ENCODE results near the gene NLRC3.

DNA sequence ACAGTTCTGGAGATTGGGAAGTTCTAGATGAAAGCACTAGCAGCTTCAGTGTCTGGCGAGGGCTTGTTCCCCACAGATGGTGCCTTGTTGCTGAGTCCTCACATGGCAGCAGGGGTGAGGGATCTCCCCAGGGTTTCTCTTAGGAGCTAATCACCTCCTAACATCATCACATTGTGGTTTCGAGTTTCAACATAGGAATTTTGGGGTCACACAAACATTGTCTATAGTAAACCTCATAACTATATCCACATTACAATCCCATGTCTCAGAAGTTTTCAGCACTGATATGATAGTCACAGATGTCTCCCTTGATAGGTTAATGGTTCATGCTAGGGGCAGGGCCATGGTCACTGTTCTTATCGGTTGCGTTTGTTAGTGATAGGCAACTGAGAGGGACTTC, 62.6 kb downstream of the NLRC3 start:
- no peak for TF ChIP-seq ZC3H10 (CRISPR knock-in tag; IDR thresholded peaks at IDR 0.05)
- no peak for TF ChIP-seq ZFP3 (CRISPR knock-in tag; IDR thresholded peaks at IDR 0.05)
- TF ChIP-seq, protein P1, sequence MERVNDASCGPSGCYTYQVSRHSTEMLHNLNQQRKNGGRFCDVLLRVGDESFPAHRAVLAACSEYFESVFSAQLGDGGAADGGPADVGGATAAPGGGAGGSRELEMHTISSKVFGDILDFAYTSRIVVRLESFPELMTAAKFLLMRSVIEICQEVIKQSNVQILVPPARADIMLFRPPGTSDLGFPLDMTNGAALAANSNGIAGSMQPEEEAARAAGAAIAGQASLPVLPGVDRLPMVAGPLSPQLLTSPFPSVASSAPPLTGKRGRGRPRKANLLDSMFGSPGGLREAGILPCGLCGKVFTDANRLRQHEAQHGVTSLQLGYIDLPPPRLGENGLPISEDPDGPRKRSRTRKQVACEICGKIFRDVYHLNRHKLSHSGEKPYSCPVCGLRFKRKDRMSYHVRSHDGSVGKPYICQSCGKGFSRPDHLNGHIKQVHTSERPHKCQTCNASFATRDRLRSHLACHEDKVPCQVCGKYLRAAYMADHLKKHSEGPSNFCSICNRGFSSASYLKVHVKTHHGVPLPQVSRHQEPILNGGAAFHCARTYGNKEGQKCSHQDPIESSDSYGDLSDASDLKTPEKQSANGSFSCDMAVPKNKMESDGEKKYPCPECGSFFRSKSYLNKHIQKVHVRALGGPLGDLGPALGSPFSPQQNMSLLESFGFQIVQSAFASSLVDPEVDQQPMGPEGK (CRISPR knock-in tag; IDR thresholded peaks at IDR 0.05; ENCODE audit: borderline replicate concordance): no peak
- TF ChIP-seq OSR1 (CRISPR knock-in tag; IDR thresholded peaks at IDR 0.05): no peak
- no peak for TF ChIP-seq TOX (CRISPR knock-in tag; IDR thresholded peaks at IDR 0.05; ENCODE audit: borderline replicate concordance)
- TF ChIP-seq SNAI2 (CRISPR knock-in tag; IDR thresholded peaks at IDR 0.05): no peak
- TF ChIP-seq, protein P2, sequence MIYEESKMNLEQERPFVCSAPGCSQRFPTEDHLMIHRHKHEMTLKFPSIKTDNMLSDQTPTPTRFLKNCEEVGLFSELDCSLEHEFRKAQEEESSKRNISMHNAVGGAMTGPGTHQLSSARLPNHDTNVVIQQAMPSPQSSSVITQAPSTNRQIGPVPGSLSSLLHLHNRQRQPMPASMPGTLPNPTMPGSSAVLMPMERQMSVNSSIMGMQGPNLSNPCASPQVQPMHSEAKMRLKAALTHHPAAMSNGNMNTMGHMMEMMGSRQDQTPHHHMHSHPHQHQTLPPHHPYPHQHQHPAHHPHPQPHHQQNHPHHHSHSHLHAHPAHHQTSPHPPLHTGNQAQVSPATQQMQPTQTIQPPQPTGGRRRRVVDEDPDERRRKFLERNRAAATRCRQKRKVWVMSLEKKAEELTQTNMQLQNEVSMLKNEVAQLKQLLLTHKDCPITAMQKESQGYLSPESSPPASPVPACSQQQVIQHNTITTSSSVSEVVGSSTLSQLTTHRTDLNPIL (CRISPR knock-in tag; IDR thresholded peaks at IDR 0.05; ENCODE audit: low read depth): no peak
- TF ChIP-seq, protein P3, sequence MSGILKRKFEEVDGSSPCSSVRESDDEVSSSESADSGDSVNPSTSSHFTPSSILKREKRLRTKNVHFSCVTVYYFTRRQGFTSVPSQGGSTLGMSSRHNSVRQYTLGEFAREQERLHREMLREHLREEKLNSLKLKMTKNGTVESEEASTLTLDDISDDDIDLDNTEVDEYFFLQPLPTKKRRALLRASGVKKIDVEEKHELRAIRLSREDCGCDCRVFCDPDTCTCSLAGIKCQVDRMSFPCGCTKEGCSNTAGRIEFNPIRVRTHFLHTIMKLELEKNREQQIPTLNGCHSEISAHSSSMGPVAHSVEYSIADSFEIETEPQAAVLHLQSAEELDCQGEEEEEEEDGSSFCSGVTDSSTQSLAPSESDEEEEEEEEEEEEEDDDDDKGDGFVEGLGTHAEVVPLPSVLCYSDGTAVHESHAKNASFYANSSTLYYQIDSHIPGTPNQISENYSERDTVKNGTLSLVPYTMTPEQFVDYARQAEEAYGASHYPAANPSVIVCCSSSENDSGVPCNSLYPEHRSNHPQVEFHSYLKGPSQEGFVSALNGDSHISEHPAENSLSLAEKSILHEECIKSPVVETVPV (CRISPR knock-in tag; IDR thresholded peaks at IDR 0.05): no peak
- no peak for TF ChIP-seq ISL1 (CRISPR knock-in tag; IDR thresholded peaks at IDR 0.05)
- TF ChIP-seq ZFP30 (CRISPR knock-in tag; IDR thresholded peaks at IDR 0.05): no peak
- no peak for TF ChIP-seq PPARA (CRISPR knock-in tag; IDR thresholded peaks at IDR 0.05; ENCODE audit: borderline replicate concordance)
